Upper lobe of left lung (tissue), 6 donors: ENCODE data around the gene IL1RAP. TPM values are rescaled to one million over a fixed set of nuclear protein-coding genes. Genes with fewer than 3 reads are reported as not detected.

Experiments used
- ATAC-seq, 2 donors: fragments of 200-7000 bp; cut with Tn5 transposase; one replicate each; pipeline ENCODE4 v1.9.1; 2022; ENCODE audit warnings: mild to moderate bottlenecking in 2 of 2, moderate library complexity in 2 of 2; ENCODE audit not compliant: low FRiP score in 2 of 2
- DNase-seq, 2 donors: peaks; one replicate each; pipeline ENCODE4 v3.0.0-alpha.2; 2019 to 2020
- H3K27ac ChIP-seq, 4 donors: fragments of 200-600 bp; sonication (generic); one replicate each; pipeline ENCODE4 v1.5.1; 2016 to 2019
- H3K27me3 ChIP-seq, 4 donors: fragments of 200-600 bp; sonication (generic); one replicate each; pipeline ENCODE4 v1.5.1; 2017 to 2019
- H3K36me3 ChIP-seq, 4 donors: fragments of 200-600 bp; sonication (generic); one replicate each; pipeline ENCODE4 v1.5.1; 2016 to 2019
- H3K4me1 ChIP-seq, 4 donors: fragments of 200-600 bp; sonication (generic); one replicate each; pipeline ENCODE4 v1.5.1; 2018 to 2019
- H3K4me3 ChIP-seq, 4 donors: fragments of 200-600 bp; sonication (generic); one replicate each; pipeline ENCODE4 v1.5.1; 2017 to 2019; ENCODE audit warnings: mild to moderate bottlenecking in 2 of 4, moderate library complexity in 1 of 4
- H3K9me3 ChIP-seq, 4 donors: fragments of 200-600 bp; sonication (generic); one replicate each; pipeline ENCODE4 v1.5.1; 2018 to 2019
- CTCF ChIP-seq, 6 experiments: fragments of 450-650 bp in 4 of 6; fragments of 200-600 bp in 2 of 6; sonication (generic) in 2 of 6; IDR thresholded peaks; one replicate each; pipeline ENCODE4 v1.5.1; 2016 to 2019; ENCODE audit warnings: antibody characterized with exemption in 6 of 6
- EP300 ChIP-seq, 4 donors: sonication (generic); formaldehyde crosslinking; IDR thresholded peaks; one replicate each; pipeline ENCODE4 v1.5.1; 2017; ENCODE audit warnings: antibody characterized with exemption in 4 of 4, control low read depth in 2 of 4
- POLR2A ChIP-seq, 4 donors: fragments of 450-650 bp; IDR thresholded peaks; one replicate each; pipeline ENCODE4 v1.5.1; 2016 to 2017; ENCODE audit warnings: antibody characterized with exemption in 4 of 4, mild to moderate bottlenecking in 2 of 4
- POLR2AphosphoS5 ChIP-seq, 2 donors: sonication (generic); formaldehyde crosslinking; IDR thresholded peaks; one replicate each; pipeline ENCODE4 v1.5.1; 2017; ENCODE audit warnings: antibody characterized with exemption in 2 of 2
- WGBS, 2 donors: methylation state at CpG; one replicate each; pipeline ENCODE4 v1.1.5; 2017 to 2018; 5-methylcytosine and 5-hydroxymethylcytosine counted together
- total RNA-seq, 6 donors: library from RNA; depleted of rRNA in 4 of 6; stranded (reverse); fragments of >200 nt in 4 of 6; gene quantifications; one replicate each; pipeline versions ENCODE4 v1.1.0 to v1.2.1, GENCODE V29; 2016 to 2021
- donor health status: DM: no; HTN: no; CAD: no; lungs with moderate emphysema.
- donor health status: DM: no; HTN: yes; CAD: no; lungs with severe emphysema.

IL1RAP gene
- total RNA-seq, 6 donors from 2014 or later, result 6.3 to 29.8 (median 22.7) TPM

- TF ChIP-seq EP300 (IDR thresholded peaks at IDR 0.05) (no peak), CTCF (IDR thresholded peaks at IDR 0.05) (no peak), POLR2AphosphoS5 (IDR thresholded peaks at IDR 0.05) (no peak), POLR2A (IDR thresholded peaks at IDR 0.05) (no peak)
- H3K27ac ChIP-seq, result no peak overlapping the region
- DNase-seq (no peak), ATAC-seq (no peak)
- H3K27me3 ChIP-seq, result no peaks in the 10 kb centered on the region
- H3K4me1 ChIP-seq, result peaks cover 8 to 29% (median 20%) of the 10 kb centered on the region in 4 donors
- no peak overlapping the region for H3K4me3 ChIP-seq
- no peaks in the 10 kb centered on the region for H3K9me3 ChIP-seq
- H3K36me3 ChIP-seq, result no peaks in the 10 kb centered on the region
- whole genome bisulfite sequencing, 2 donors, result 82 to 90% methylated on average over 3 of the region's 3 CpGs
These were observed 23.3 kb downstream of the IL1RAP start for GRCh38 chr3:190537146-190537545.

GRCh38 chr3:190538288-190538687 lies 24.4 kb downstream of the IL1RAP start:
- 77 to 91% methylated on average over 2 of the region's 2 CpGs for WGBS, 2 donors
- TF ChIP-seq EP300 (IDR thresholded peaks at IDR 0.05), result no peak
- TF ChIP-seq CTCF (IDR thresholded peaks at IDR 0.05), result no peak
- TF ChIP-seq POLR2AphosphoS5 (IDR thresholded peaks at IDR 0.05), result no peak
- TF ChIP-seq POLR2A (IDR thresholded peaks at IDR 0.05), result no peak
- Histone ChIP-seq H3K27ac (no peak overlapping the region), H3K9me3 (no peaks in the 10 kb centered on the region), H3K4me3 (no peak overlapping the region), H3K4me1 (peaks cover 0 to 20% (median 17%) of the 10 kb centered on the region in 4 donors), H3K27me3 (no peaks in the 10 kb centered on the region), H3K36me3 (no peaks in the 10 kb centered on the region)
- ATAC-seq (no peak), DNase-seq (no peak)

GRCh38 chr3:190539526-190539925 lies 25.6 kb downstream of the IL1RAP start:
- H3K36me3 ChIP-seq, result no peaks in the 10 kb centered on the region

GRCh38 chr3:190541008-190541407 lies 27.1 kb downstream of the IL1RAP start:
- Histone ChIP-seq H3K4me1 (no peaks in the 10 kb centered on the region), H3K36me3 (no peaks in the 10 kb centered on the region), H3K27ac (no peak overlapping the region), H3K4me3 (no peak overlapping the region), H3K9me3 (no peaks in the 10 kb centered on the region), H3K27me3 (no peaks in the 10 kb centered on the region)
- no peak for ATAC-seq
- no peak for DNase-seq
- TF ChIP-seq CTCF (IDR thresholded peaks at IDR 0.05), result no peak
- no peak for TF ChIP-seq EP300 (IDR thresholded peaks at IDR 0.05)
- no peak for TF ChIP-seq POLR2AphosphoS5 (IDR thresholded peaks at IDR 0.05)
- TF ChIP-seq POLR2A (IDR thresholded peaks at IDR 0.05), result no peak

More at GRCh38 chr3:190539526-190539925, 25.6 kb downstream of the IL1RAP start:
- no peak overlapping the region for H3K4me3 ChIP-seq
- TF ChIP-seq POLR2AphosphoS5 (IDR thresholded peaks at IDR 0.05) (no peak), EP300 (IDR thresholded peaks at IDR 0.05) (no peak), POLR2A (IDR thresholded peaks at IDR 0.05) (no peak), CTCF (IDR thresholded peaks at IDR 0.05) (no peak)
- no peaks in the 10 kb centered on the region for H3K27me3 ChIP-seq
- no peak overlapping the region for H3K27ac ChIP-seq
- DNase-seq (no peak), ATAC-seq (no peak)
- H3K4me1 ChIP-seq, result peaks cover 0 to 8% (median 4%) of the 10 kb centered on the region in 4 donors
- H3K9me3 ChIP-seq, result no peaks in the 10 kb centered on the region
- 95 to 96% methylated on average over 3 of the region's 3 CpGs for WGBS, 2 donors

- no peak for DNase-seq
- H3K36me3 ChIP-seq, result no peaks in the 10 kb centered on the region
- WGBS, 2 donors, result 80 to 87% methylated on average over 2 of the region's 2 CpGs
- H3K9me3 ChIP-seq, result no peaks in the 10 kb centered on the region
- H3K4me3 ChIP-seq, result no peak overlapping the region
- TF ChIP-seq POLR2A (IDR thresholded peaks at IDR 0.05), result no peak
- no peak for TF ChIP-seq CTCF (IDR thresholded peaks at IDR 0.05)
- TF ChIP-seq POLR2AphosphoS5 (IDR thresholded peaks at IDR 0.05), result no peak
- no peak for TF ChIP-seq EP300 (IDR thresholded peaks at IDR 0.05)
- ATAC-seq, result no peak
- H3K27ac ChIP-seq, result no peak overlapping the region
- H3K27me3 ChIP-seq, result no peaks in the 10 kb centered on the region
- H3K4me1 ChIP-seq, result no peaks in the 10 kb centered on the region
These were observed 27.7 kb downstream of the IL1RAP start for GRCh38 chr3:190541560-190541959.
